ENCODE data around the gene RNF225. TPM values are rescaled to one million over a fixed set of nuclear protein-coding genes. Genes with fewer than 3 reads are reported as not detected.
"Not testable (repeated sequence)": the region's sequence is repeated elsewhere in the genome, so short reads cannot be mapped to it uniquely, and the experiment has no call there.

Gene RNF225
- total RNA-seq, 1 experiment from 2014 or later, result not detected

GRCh38 chr19:58442986-58443385 is 47.5 kb downstream of the RNF225 start:
- DNase-seq (ENCODE audit: low read depth); in situ Hi-C loops (cut with HindIII; ENCODE audit: low pct_unique_long_range_greater_than_20kb, low sequenced_read_pairs): not testable (repeated sequence)

Other genes starting within 250 kb of the RNF225 start
- gene ZNF329, start 244.9 kb upstream of the RNF225 start, total RNA-seq (2014; rRNA removed; shearing (Covaris generic); ENCODE audit: low replicate concordance), result 18.7 and 23.9 TPM in 2 replicates
- gene ZNF274, start 212.6 kb upstream of the RNF225 start, total RNA-seq (2014; rRNA removed; shearing (Covaris generic); ENCODE audit: low replicate concordance), result 27.7 and 34.0 TPM in 2 replicates
- 61.6 and 105 TPM in 2 replicates for gene ZNF544, start 166.7 kb upstream of the RNF225 start, total RNA-seq (2014; rRNA removed; shearing (Covaris generic); ENCODE audit: low replicate concordance)
- 3.0 and 4.9 TPM in 2 replicates for gene ZNF8, start 116.7 kb upstream of the RNF225 start, total RNA-seq (2014; rRNA removed; shearing (Covaris generic); ENCODE audit: low replicate concordance)
- 38.9 and 46.3 TPM in 2 replicates for gene ERVK3-1, start 90.3 kb upstream of the RNF225 start, total RNA-seq (2014; rRNA removed; shearing (Covaris generic); ENCODE audit: low replicate concordance)
- 2.1 and 2.3 TPM in 2 replicates for gene ZSCAN22, start 68.7 kb upstream of the RNF225 start, total RNA-seq (2014; rRNA removed; shearing (Covaris generic); ENCODE audit: low replicate concordance)
- gene A1BG, start 42.2 kb upstream of the RNF225 start, total RNA-seq (2014; rRNA removed; shearing (Covaris generic); ENCODE audit: low replicate concordance), result 1.1 and 1.9 TPM in 2 replicates
- gene ZNF497, start 32.9 kb upstream of the RNF225 start, total RNA-seq (2014; rRNA removed; shearing (Covaris generic); ENCODE audit: low replicate concordance), result 0.20 and 0.98 TPM in 2 replicates
- gene ZNF837, start 14.6 kb upstream of the RNF225 start, total RNA-seq (2014; rRNA removed; shearing (Covaris generic); ENCODE audit: low replicate concordance), result 3.3 and 8.2 TPM in 2 replicates
- 2,221 and 2,324 TPM in 2 replicates for gene RPS5, start 8.4 kb upstream of the RNF225 start, total RNA-seq (2014; rRNA removed; shearing (Covaris generic); ENCODE audit: low replicate concordance)
- 15.2 and 24.6 TPM in 2 replicates for gene ZNF584, start 13.0 kb downstream of the RNF225 start, total RNA-seq (2014; rRNA removed; shearing (Covaris generic); ENCODE audit: low replicate concordance)
- 4.9 and 7.8 TPM in 2 replicates for gene ZNF132, start 44.5 kb downstream of the RNF225 start, total RNA-seq (2014; rRNA removed; shearing (Covaris generic); ENCODE audit: low replicate concordance)
- gene ZNF324B, start 56.0 kb downstream of the RNF225 start, total RNA-seq (2014; rRNA removed; shearing (Covaris generic); ENCODE audit: low replicate concordance), result 6.2 and 8.3 TPM in 2 replicates
- gene ZNF324, start 71.4 kb downstream of the RNF225 start, total RNA-seq (2014; rRNA removed; shearing (Covaris generic); ENCODE audit: low replicate concordance), result 7.5 and 16.3 TPM in 2 replicates
- gene ZNF446, start 80.7 kb downstream of the RNF225 start, total RNA-seq (2014; rRNA removed; shearing (Covaris generic); ENCODE audit: low replicate concordance), result 19.2 and 23.1 TPM in 2 replicates
- 4.9 and 10.8 TPM in 2 replicates for gene SLC27A5, start 116.3 kb downstream of the RNF225 start, total RNA-seq (2014; rRNA removed; shearing (Covaris generic); ENCODE audit: low replicate concordance)
- 8.9 and 13.5 TPM in 2 replicates for gene ZBTB45, start 124.2 kb downstream of the RNF225 start, total RNA-seq (2014; rRNA removed; shearing (Covaris generic); ENCODE audit: low replicate concordance)
- 542 and 662 TPM in 2 replicates for gene TRIM28, start 148.4 kb downstream of the RNF225 start, total RNA-seq (2014; rRNA removed; shearing (Covaris generic); ENCODE audit: low replicate concordance)
- 268 and 313 TPM in 2 replicates for gene CHMP2A, start 159.4 kb downstream of the RNF225 start, total RNA-seq (2014; rRNA removed; shearing (Covaris generic); ENCODE audit: low replicate concordance)
- gene UBE2M, start 163.0 kb downstream of the RNF225 start, total RNA-seq (2014; rRNA removed; shearing (Covaris generic); ENCODE audit: low replicate concordance), result 194 and 247 TPM in 2 replicates
- gene MZF1, start 177.7 kb downstream of the RNF225 start, total RNA-seq (2014; rRNA removed; shearing (Covaris generic); ENCODE audit: low replicate concordance), result 2.7 and 8.6 TPM in 2 replicates